NCI-H2171 treated with DMSO at 0.1 percent for 48 hours (cell line): ENCODE results near the gene CSF2.

ENCODE experiments used
- DNase-seq: peaks from one replicate; lab custom pipeline; 2025; lab: John Stamatoyannopoulos, UW

The CSF2 gene

GRCh38 chr5:132073231-132074013, at the start of gene CSF2:
Gene CSF2 (plus strand): TSS chr5:132073789. CDS start chr5:132073824, 35 bp downstream.
- no peak for DNase-seq

GRCh38 chr5:132024117-132024435, 49.5 kb upstream of the CSF2 start:
- no peak for DNase-seq

GRCh38 chr5:132024789-132025402, 48.7 kb upstream of the CSF2 start:
- no peak for DNase-seq

- DNase-seq = no peak
These were observed 48.1 kb upstream of the CSF2 start for GRCh38 chr5:132025403-132025971.

- no peak for DNase-seq
These were observed 47.0 kb upstream of the CSF2 start for GRCh38 chr5:132026516-132027008.

- no peak for DNase-seq
These were observed 46.6 kb upstream of the CSF2 start for GRCh38 chr5:132027027-132027426.

GRCh38 chr5:132029609-132030330, 43.8 kb upstream of the CSF2 start:
- no peak for DNase-seq

- no peak for DNase-seq
These were observed 43.0 kb upstream of the CSF2 start for GRCh38 chr5:132030610-132031009.

GRCh38 chr5:132032196-132032595, 41.4 kb upstream of the CSF2 start:
- DNase-seq = no peak

- DNase-seq = no peak
These were observed 40.5 kb upstream of the CSF2 start for GRCh38 chr5:132033122-132033521.

GRCh38 chr5:132037353-132037752, 36.2 kb upstream of the CSF2 start:
- no peak for DNase-seq

GRCh38 chr5:132044207-132044606, 29.4 kb upstream of the CSF2 start:
- DNase-seq = no peak

- no peak for DNase-seq
These were observed 26.7 kb upstream of the CSF2 start for GRCh38 chr5:132046880-132047299.

GRCh38 chr5:132049093-132049492, 24.5 kb upstream of the CSF2 start:
- no peak for DNase-seq

- DNase-seq = no peak
These were observed 24.0 kb upstream of the CSF2 start for GRCh38 chr5:132049559-132049958.

GRCh38 chr5:132050136-132050535, 23.5 kb upstream of the CSF2 start:
- no peak for DNase-seq

- DNase-seq = peak; percentile 74
These were observed 22.7 kb upstream of the CSF2 start for GRCh38 chr5:132050661-132051552.

- no peak for DNase-seq
These were observed 21.1 kb upstream of the CSF2 start for GRCh38 chr5:132052520-132052919.

GRCh38 chr5:132053483-132053882, 20.1 kb upstream of the CSF2 start:
- DNase-seq = no peak

- DNase-seq = no peak
These were observed 19.4 kb upstream of the CSF2 start for GRCh38 chr5:132054031-132054696.
